K562 treated with DMSO at 1 percent for 4 hours (cell line): ENCODE data around the gene CEP120. TPM values are rescaled to one million over a fixed set of nuclear protein-coding genes. Genes with fewer than 3 reads are reported as not detected.

Experiments
- total RNA-seq: library from RNA; unstranded; fragments of 300-600 nt; gene quantifications from 2 replicates; pipeline ENCODE4 v1.2.3, GENCODE V29; 2022; ENCODE audit not compliant: insufficient read depth

CEP120 gene
- total RNA-seq, result 7.8 and 10.6 TPM in 2 replicates

DNA sequence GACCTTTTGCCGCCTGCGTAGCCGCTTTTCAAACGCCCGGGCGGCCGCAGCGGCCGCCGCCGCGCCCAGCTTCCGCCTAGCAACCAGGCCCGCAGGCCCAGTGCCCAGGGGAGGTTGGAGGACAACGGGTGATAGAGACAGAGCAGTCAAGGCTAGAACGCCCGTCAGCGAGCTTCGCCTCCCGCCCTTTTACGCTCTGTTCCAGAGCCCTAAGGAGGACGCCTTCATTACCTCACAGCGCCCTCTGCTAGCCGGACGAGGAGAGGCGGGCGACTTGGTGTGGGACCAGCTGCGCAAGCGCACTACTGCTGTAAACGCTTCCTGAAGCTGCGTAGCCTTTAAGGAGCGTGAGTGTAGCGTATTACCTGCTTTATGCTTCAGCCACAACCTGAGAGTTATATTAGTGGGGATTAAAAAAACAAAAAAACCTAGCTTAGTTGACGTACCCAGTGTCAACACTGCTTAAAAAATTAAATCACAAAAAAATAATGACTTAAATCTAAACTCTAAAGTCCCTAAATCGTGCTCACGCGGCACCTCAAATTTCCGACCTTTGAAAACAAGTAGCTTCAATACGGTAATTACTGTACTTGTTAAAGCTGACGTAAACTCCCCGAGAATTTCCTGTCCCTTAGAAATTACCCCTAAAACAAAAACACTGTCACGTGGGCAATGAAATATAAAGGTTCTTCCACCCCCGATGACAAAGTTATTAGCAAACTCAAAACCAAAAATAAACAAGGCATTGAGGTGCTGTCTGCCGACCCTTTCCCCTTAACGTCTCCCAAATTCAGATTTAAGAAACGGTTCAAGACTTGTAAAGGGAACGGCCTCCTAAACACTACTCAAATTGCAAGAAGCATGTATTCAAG, at the start of gene CEP120:
Gene CEP120 (minus strand): TSS at position 126 of the 872 bp plus-strand sequence. CDS start 405 bp downstream, outside the sequence.

Other genes with a start within 250 kb of the CEP120 start
- 15.5 and 18.8 TPM in 2 replicates for gene CSNK1G3, start 88.8 kb upstream of the CEP120 start, total RNA-seq